GM19193 (cell line): ENCODE data around the gene RMDN3.

Source experiments
- POLR2A ChIP-seq: IDR thresholded peaks from 4 replicates; pipeline ENCODE4 v1.6.1; 2011; ENCODE audit not compliant: insufficient read depth, insufficient read length; ENCODE audit errors: extremely low read depth

RMDN3 gene

GRCh38 chr15:40702077-40702476, 53.0 kb downstream of the RMDN3 start:
- no peak for TF ChIP-seq POLR2A

GRCh38 chr15:40697916-40698315, 57.1 kb downstream of the RMDN3 start:
- no peak for TF ChIP-seq POLR2A

GRCh38 chr15:40696228-40696627, 58.8 kb downstream of the RMDN3 start:
- TF ChIP-seq POLR2A, result no peak

- no peak for TF ChIP-seq POLR2A
Observed at GRCh38 chr15:40695469-40695890, 59.6 kb downstream of the RMDN3 start.

GRCh38 chr15:40694688-40695468, 60.2 kb downstream of the RMDN3 start, which contains the start of gene RAD51:
Gene RAD51 (plus strand): TSS chr15:40695174. CDS start chr15:40698759, 3,585 bp downstream.
- peak; percentile 85 for TF ChIP-seq POLR2A

- TF ChIP-seq POLR2A, result no peak
Observed at GRCh38 chr15:40693904-40694687, 61.0 kb downstream of the RMDN3 start.

GRCh38 chr15:40691737-40692136, 63.3 kb downstream of the RMDN3 start:
- no peak for TF ChIP-seq POLR2A

GRCh38 chr15:40688932-40689799, 65.9 kb downstream of the RMDN3 start:
- no peak for TF ChIP-seq POLR2A
